SK-N-MC (cell line): ENCODE data around the gene NEK4.
"Not testable (repeated sequence)": the region's sequence is repeated elsewhere in the genome, so short reads cannot be mapped to it uniquely, and the experiment has no call there.

ENCODE experiments used
- DNase-seq: peaks from one replicate; pipeline ENCODE4 v3.0.0-alpha.2; 2011; ENCODE audit warnings: low read depth, low spot score
- H3K27ac ChIP-seq: fragments of 200-600 bp; sonication (generic); 2 replicates; pipeline ENCODE4 v1.5.1; 2016; ENCODE audit warnings: mixed run types
- H3K36me3 ChIP-seq: fragments of 200-600 bp; sonication (generic); 2 replicates; pipeline ENCODE4 v1.6.1; 2017; ENCODE audit warnings: antibody characterized with exemption, low read length, mixed read lengths; ENCODE audit not compliant: insufficient read depth
- H3K4me3 ChIP-seq: fragments of 200-600 bp; sonication (generic); 2 replicates; pipeline ENCODE4 v1.5.1; 2016
- H3K9ac ChIP-seq: fragments of 200-600 bp; sonication (generic); 2 replicates; pipeline ENCODE4 v1.8.0; 2017; ENCODE audit warnings: mixed run types, mixed read lengths; ENCODE audit not compliant: insufficient read length
- H3K9me3 ChIP-seq: fragments of 200-600 bp; sonication (generic); 2 replicates; pipeline ENCODE4 v1.6.1; 2017; ENCODE audit warnings: low read depth, mild to moderate bottlenecking, antibody characterized with exemption, low read length, moderate library complexity, mixed read lengths
- EZH2 ChIP-seq: fragments of 200-600 bp; sonication (generic); IDR thresholded peaks from one replicate; pipeline ENCODE4 v1.6.1; 2017; ENCODE audit warnings: antibody characterized with exemption
- FOXP2 ChIP-seq: optimal IDR thresholded peaks from 2 replicates; pipeline ENCODE3; 2011; ENCODE audit warnings: mild to moderate bottlenecking, moderate library complexity; ENCODE audit not compliant: insufficient read depth; ENCODE audit errors: extremely low read length, control extremely low read depth
- POLR2AphosphoS5 ChIP-seq: IDR thresholded peaks from 2 replicates; pipeline ENCODE4 v1.6.1; 2012; ENCODE audit warnings: mild to moderate bottlenecking, low read depth, low read length, borderline replicate concordance

Gene NEK4

GRCh38 chr3:52731590-52731989 lies 39.1 kb downstream of the NEK4 start:
- H3K9ac ChIP-seq, result no peak overlapping the region
- DNase-seq, result no peak
- H3K27ac ChIP-seq, result no peak overlapping the region
- no peak overlapping the region for H3K4me3 ChIP-seq
- peaks cover 26% of the 10 kb centered on the region; the same call in 1 of the 2 replicates for H3K36me3 ChIP-seq
- H3K9me3 ChIP-seq, result no peaks in the 10 kb centered on the region
- TF ChIP-seq EZH2 (no peak), FOXP2 (no peak), POLR2AphosphoS5 (no peak)

- Histone ChIP-seq H3K27ac (no peak overlapping the region), H3K4me3 (no peak overlapping the region), H3K36me3 (peaks cover 22% of the 10 kb centered on the region; the same call in 1 of the 2 replicates), H3K9me3 (no peaks in the 10 kb centered on the region), H3K9ac (no peak overlapping the region)
- no peak for TF ChIP-seq POLR2AphosphoS5
- no peak for TF ChIP-seq FOXP2
- TF ChIP-seq EZH2, result no peak
- DNase-seq, result no peak
These were observed 40.1 kb downstream of the NEK4 start for GRCh38 chr3:52730681-52731080.

GRCh38 chr3:52728753-52729152 lies 42.0 kb downstream of the NEK4 start:
- DNase-seq, H3K9ac ChIP-seq, H3K27ac ChIP-seq, H3K9me3 ChIP-seq, H3K4me3 ChIP-seq: not testable (repeated sequence)
- peaks cover 18% of the 10 kb centered on the region; the same call in 1 of the 2 replicates for H3K36me3 ChIP-seq

- no peaks in the 10 kb centered on the region for H3K36me3 ChIP-seq
- TF ChIP-seq POLR2AphosphoS5, result no peak
- no peak for TF ChIP-seq EZH2
- no peak for TF ChIP-seq FOXP2
- no peaks in the 10 kb centered on the region for H3K9me3 ChIP-seq
- H3K27ac ChIP-seq, result no peak overlapping the region
- no peak overlapping the region for H3K9ac ChIP-seq
- no peak overlapping the region for H3K4me3 ChIP-seq
- DNase-seq, result no peak
These were observed 46.2 kb downstream of the NEK4 start for GRCh38 chr3:52724511-52724910.

GRCh38 chr3:52723935-52724334 lies 46.8 kb downstream of the NEK4 start:
- Histone ChIP-seq H3K27ac (no peak overlapping the region), H3K9me3 (no peaks in the 10 kb centered on the region), H3K4me3 (no peak overlapping the region), H3K36me3 (no peaks in the 10 kb centered on the region), H3K9ac (no peak overlapping the region)
- no peak for DNase-seq
- TF ChIP-seq FOXP2 (no peak), EZH2 (no peak), POLR2AphosphoS5 (no peak)

- TF ChIP-seq EZH2 (no peak), FOXP2 (no peak), POLR2AphosphoS5 (no peak)
- DNase-seq, result no peak
- Histone ChIP-seq H3K27ac (no peak overlapping the region), H3K9me3 (no peaks in the 10 kb centered on the region), H3K9ac (no peak overlapping the region), H3K36me3 (no peaks in the 10 kb centered on the region), H3K4me3 (no peak overlapping the region)
These were observed 48.2 kb downstream of the NEK4 start for GRCh38 chr3:52722491-52722890.

- no peak for TF ChIP-seq POLR2AphosphoS5
- TF ChIP-seq EZH2, result no peak
- no peak for TF ChIP-seq FOXP2
- H3K9ac ChIP-seq, result no peak overlapping the region
These were observed 49.1 kb downstream of the NEK4 start for GRCh38 chr3:52721730-52722008.

GRCh38 chr3:52721002-52721729 lies 49.6 kb downstream of the NEK4 start:
- Histone ChIP-seq H3K36me3 (no peaks in the 10 kb centered on the region), H3K4me3 (no peak overlapping the region), H3K9ac (no peak overlapping the region), H3K27ac (peak overlapping the region; percentile 67), H3K9me3 (no peaks in the 10 kb centered on the region)
- DNase-seq, result peak; percentile 52
- no peak for TF ChIP-seq POLR2AphosphoS5
- no peak for TF ChIP-seq FOXP2
- no peak for TF ChIP-seq EZH2

More at GRCh38 chr3:52721730-52722008, 49.1 kb downstream of the NEK4 start:
- no peak for DNase-seq
- H3K9me3 ChIP-seq, result no peaks in the 10 kb centered on the region
- H3K27ac ChIP-seq, result peak overlapping the region; percentile 67
- H3K36me3 ChIP-seq, result no peaks in the 10 kb centered on the region
- H3K4me3 ChIP-seq, result no peak overlapping the region

- Histone ChIP-seq H3K27ac (no peak overlapping the region), H3K9ac (no peak overlapping the region), H3K9me3 (no peaks in the 10 kb centered on the region), H3K4me3 (no peak overlapping the region), H3K36me3 (no peaks in the 10 kb centered on the region)
- no peak for TF ChIP-seq EZH2
- DNase-seq, result no peak
These were observed 51.1 kb downstream of the NEK4 start for GRCh38 chr3:52719618-52720017.
